ENCODE results near the gene ATP13A5.

The ATP13A5 gene

DNA sequence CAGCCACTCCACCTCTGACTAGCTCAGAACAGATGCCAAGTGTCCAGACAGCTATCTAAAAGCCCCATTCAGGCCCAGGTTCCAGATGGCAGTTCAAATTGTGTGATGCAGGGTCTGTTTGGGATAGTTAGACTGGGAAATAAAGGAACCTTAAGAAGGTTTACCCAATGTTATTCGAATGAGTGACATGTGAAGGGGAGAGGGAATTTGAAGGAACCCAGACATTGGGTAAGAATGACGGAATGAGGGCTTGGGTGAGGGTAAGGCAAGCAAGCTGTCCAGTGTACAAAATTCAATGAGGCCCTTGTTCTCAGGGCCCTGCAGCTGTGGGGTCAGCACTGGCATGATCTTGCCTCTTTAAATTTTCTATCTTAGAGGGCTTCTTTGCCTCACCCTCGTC, 34.1 kb downstream of the ATP13A5 start:
- no peak for DNase-seq

DNA sequence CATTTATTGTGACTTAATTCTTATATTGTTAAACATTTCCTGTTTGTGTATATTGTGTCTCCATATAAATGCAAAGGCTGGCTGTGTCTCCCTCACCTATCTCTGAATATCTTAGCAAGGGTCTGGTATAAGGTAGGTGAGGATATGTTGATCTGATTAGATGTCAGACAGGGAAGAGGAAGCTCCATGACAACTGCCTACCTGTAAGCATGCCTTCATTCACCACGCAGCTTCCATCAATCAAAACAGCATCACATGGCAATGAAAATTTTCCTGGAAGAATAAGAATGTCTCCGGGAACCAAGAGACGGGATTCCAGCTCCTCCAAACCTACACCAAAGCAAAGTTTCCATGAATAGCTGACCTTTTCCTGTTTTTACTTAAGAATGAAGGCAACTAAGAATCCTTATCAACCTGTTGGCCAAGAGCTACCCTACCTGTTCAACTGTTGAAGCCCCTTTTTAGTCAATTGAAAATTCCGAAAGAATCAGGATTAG, 34.8 kb downstream of the ATP13A5 start:
- DNase-seq: no peak

DNA sequence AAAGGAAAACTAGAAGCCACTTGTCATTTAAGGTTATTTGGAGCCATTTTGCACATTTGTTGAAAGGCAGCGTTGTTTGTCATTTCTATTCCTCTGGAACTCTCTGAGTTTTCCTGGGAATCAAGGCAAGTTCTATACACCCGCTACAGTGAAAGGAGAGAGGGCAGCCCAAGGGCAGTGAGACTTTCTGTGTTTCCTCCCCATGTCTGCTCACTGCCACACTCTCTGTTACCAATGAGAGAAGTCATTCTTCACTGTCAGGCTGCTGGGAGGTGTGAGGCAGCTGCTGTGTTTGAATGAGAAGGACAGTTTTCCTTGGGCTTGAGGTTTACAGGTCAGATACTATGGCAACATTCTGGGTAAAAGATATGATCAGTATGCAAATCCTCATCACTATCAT, 36.0 kb downstream of the ATP13A5 start:
- DNase-seq: no peak

DNA sequence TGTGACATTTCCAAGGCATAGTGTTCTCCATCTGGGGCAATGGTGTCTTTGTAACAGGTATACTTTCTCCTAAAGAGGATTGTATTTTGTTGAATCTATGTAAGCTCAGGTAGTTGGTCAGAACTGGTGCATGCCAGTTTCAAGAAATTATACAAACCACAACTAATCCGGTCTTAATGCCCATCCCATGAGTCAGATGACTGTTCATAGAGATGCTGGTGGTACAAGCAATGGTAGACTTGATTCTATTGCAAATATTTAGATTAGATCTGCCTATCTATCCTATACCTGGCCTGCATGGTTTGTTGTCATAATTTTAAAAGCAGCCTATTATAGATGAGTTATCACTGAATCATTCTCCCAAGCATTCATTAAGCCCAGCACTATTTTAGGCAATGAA, 43.5 kb downstream of the ATP13A5 start:
- no peak for DNase-seq

DNA sequence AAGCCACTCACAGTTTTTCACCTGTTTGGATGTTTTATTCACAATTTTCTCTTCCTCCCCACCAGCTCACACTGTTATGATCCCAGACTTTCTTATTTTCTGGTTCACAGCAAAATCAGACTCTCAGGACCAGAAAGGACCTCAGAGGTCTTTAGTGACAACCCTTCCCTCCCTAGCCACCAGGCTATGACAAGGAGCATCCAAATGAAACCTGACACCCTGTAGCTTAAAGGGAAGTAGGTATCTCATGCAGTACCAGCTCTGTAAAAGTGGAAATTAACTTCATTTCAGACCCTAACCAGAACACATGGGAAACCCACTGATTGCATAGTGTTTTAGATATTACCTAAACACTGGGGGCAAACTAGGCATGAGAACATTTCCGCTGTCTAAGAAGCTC, 45.3 kb downstream of the ATP13A5 start:
- no peak for DNase-seq

DNA sequence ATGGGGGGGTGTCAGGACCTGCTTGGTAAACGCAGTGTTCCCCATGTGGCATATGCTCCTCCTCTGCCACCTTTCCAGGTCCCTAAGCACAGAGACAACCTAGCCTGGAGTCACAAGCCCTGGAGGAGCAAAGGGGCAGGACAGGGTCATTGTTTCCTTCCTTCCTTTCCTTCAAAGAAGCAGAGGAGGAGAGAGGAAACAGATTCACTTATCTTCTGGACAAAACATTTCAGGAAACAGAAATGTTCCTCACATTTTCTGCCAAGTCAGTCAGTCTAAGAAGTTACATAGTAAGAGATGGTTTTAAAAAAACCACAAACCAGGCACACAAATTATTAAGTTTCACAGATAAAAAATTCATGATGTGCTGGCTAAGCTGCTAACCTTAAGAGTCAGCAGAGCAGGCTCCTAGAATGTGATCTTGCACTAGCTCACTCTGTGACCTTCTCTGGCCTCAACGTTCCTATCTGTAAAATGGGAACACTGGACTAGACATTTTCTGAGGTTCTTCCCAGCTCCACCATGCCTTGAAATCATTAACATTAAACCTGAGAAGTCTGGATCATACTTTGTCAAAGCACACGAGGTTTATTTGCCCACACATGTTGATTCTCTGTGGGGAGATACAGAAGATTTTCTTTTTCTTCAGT, 47.9 kb downstream of the ATP13A5 start:
- DNase-seq: no peak

DNA sequence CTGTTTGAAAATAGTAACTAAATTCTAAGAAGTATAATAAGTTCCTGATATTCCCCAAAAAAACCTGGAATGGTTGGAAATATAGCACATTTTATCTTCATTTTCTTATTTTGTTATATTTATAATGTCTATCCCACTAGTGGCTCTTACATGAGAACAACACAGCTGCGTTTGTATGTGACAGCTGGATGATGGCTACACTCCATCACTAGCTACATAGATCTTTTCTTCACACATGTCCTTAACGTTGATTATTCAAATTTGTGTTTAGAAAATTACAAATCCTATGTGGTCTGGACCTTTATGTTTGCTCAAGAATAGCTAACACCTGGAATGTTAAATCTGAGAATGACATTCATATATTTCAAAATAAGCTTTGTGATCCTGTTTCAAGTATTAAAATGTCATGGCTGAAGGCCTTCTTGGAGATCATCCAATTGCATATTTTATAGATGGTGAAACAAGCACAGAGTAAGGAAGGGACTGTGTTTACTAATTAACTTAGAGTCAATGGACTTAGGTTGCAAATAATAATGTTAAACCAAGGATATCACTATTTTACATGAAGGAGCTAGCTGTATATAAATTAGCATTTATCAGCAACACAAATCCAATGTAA, 60.8 kb downstream of the ATP13A5 start:
- DNase-seq: no peak

DNA sequence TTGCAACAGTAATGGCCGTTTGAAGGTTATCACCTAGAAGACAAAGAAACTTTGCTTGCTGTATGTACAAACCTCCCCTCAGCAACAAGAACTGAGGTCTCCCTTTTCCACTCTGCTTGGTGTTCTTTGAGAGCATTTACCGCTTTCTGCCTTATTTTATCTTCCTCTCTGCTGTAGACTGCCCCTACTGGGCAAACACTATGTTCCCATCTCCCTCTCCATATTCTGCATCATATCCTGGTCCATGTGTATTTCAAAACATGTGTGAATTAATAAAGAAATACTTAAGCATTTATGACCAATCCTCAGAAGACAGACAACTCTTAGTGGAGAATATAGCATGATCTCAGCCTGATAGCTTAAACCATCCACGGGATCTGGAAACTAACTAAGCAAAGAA, 64.4 kb downstream of the ATP13A5 start:
- no peak for DNase-seq

DNA sequence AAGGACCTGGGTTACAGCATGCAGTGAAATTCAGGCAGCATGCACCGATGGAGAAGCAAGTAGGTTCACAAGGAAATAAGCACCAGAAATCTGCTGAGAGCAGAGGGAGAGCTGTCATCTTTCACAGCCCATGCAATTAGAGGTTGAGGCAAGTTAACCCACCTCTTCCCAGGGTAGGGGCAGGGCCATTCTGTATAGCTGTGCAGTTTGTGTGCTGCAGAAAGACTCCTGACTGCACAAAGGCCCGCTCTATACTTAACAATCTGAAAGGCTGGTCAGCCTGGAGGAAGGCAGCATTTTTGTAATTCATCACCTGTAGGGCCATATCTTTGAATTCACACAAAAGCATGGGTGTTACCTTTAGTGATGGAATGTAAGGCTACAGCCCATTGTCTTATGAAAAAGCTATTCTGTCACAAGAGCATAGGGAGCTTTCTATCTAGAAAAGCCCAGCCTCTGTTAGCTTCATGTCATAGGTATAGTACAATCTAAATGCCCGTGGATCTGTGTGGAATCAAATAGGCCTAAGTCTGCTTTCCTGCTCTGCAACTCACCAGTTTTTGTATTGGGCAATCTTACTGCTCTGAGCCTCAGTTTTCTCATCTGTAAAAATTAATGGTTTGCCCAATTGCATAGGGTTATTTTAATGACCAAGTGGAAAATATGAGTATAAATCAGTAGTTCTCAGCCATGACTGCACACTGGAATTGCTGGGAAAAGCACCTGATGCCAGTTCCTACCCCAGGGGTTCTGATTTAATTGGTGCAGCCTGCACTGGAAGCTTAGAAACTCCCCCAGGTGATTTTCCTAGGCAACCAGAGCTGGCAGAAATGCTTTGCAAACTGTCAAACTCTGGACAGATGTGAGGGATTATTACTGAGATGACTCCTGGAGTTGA, 65.2 kb downstream of the ATP13A5 start:
- DNase-seq: no peak

DNA sequence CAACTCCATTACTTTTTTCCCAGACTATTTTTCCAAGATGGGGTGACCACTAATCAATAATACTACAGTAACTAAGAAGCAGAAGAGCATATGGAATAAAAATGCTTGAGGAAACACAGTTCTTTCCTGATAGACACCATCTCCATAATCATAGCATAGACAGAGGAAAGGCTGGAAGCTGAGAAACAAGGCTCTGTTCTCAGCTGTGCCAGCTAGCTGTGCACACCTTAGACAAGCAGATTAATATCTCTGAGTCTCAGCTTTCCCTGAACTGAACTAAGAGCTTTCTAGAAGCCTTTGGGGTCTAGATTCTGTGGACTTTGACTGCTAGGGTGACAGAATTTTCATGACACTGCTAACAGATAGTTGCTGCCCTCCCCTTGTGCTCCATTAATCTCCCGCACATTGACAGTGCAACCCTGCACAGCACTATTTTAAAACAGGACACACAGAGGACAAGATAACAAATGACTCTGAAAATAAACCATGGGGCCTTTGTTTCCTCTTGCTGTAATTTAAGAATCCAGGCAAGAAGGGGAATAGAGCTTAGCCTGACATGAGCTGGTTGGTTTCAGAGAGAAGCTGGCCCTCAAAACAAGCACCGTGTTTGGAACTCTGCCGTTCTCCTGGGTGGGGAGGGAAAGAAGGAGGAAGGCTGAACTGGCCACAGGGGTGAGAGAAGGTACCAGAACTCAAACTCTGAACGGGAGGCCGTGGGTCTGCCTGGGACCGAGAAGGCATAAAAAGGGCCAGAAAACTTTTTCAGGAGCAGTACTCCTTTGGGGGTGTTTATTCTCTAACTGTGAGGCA, 67.4 kb downstream of the ATP13A5 start:
- DNase-seq: no peak

DNA sequence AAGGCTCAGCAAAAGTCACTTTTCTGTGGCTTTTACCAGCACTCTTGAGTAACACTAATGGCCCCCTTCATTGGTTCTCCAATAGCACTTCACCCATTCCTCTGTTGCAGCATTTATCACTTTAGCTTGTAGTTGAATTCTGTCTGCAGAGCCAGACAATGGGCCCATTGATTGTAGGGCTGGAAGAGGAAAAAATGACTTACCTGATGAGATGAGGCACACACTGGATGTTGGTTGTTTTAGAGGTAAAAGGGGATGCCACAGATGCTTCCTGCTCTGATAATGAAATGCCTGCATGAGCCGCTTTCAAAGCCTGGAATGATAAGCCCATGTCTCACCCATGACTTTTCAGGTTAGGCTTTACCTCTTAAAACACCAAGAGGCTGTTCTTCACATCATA, 73.2 kb downstream of the ATP13A5 start:
- DNase-seq: no peak

DNA sequence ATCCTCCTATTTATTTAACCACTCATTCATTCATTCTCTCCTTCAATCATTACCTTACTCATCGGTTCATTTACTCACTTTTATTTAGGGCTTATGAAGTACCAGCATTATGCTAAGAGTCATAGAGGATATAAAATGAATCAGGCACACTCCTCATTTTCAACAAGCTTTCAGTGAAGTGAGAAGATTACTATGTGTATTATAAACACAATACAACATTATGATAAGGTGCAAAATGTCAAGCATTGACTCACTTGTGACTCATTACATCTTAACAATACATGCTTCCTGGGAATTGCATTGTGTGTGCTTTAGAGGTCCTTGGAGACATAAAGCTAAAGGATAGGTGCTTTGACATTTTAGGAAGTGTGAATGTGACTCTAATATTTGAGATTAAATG, 77.1 kb downstream of the ATP13A5 start:
- DNase-seq: no peak

DNA sequence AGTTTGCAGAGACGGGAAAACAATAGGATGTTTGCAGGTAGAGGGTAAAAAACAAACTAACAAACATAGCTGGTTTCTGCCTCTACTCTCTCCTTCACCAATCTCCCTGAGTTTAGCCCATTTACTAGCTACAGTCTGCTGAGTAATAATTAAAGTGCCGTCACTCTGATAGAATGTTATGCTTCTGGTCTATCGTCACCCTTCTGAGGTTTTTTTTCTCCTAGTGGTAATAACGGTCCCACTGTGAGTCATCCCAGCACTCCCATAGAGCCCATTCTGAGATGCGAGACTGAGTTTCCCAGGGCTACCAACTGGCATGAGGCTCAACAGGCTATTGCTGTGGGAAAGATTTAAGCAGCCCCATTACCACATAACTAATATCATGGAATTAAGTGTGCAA, 81.1 kb downstream of the ATP13A5 start:
- no peak for DNase-seq

DNA sequence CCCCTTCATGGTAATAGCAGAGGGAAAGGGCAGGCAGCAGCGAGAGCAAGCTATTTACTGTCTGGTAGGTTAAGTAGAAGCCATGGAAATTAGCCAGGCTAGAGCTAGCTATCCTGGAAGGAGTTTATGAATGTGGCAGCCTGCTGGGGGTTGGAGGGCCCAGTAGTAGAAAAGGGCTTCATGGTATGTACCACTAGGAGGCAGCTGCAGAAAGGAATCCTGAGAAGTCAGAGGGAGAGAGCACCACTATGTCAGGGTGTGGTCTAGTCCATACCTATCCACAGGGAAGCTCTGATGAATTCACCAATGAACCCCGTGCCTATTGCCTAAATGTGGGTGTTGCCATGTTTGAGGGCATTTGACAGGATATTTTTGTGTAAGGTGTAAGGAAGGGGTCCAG, 82.6 kb downstream of the ATP13A5 start:
- no peak for DNase-seq

DNA sequence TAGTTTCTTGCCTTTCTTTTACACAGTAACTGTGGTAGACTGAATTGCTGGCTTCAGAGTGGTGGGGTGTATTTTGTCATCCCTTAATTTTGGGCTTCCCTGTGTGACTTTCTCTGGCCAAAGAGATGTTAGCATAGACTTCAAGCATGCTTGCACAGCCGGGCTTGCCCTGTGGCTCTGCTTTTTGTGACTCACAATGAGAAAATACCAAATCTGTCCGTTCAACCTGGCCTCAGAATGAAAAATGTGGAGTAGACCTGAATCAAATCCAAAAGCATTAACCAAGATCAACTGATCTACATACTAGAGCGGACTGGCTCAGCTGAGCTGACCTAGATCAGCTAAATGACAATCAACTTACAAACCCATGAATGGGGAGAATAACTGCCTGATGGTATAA, 86.2 kb downstream of the ATP13A5 start:
- DNase-seq: no peak

DNA sequence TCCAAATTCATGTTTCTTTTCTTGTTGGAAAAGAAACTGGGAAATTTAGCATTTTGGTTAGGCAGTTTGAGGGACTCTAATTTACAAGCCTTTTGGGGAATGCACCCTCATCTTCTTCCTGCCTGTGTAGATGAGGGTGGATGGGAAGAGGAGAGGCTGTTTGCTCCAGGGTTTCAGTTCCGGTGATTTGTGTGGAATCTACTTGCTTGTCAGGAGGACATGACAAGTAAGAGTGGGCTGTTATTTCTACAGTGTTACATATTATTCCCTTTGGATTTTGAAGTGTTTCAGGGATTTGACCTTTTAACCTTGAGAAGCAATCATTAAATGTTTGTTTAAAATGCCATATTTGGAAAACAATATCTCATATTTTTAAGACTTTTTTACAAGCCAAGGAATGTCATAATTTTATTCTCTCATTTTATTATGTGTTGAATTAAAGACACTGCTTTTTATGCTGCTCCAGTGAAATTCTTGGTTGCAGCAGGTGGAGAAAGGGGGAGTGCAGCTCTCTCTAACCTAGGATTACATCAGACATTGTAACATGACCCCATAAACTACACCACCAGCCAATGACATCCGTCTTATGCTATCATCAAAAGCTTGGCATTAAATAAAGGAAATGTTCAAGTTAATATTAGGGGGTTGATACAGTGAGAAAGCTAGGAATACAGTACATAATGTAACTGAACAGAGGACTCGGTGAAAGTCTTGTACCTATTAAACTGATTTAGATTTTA, 107.3 kb downstream of the ATP13A5 start:
- no peak for DNase-seq

DNA sequence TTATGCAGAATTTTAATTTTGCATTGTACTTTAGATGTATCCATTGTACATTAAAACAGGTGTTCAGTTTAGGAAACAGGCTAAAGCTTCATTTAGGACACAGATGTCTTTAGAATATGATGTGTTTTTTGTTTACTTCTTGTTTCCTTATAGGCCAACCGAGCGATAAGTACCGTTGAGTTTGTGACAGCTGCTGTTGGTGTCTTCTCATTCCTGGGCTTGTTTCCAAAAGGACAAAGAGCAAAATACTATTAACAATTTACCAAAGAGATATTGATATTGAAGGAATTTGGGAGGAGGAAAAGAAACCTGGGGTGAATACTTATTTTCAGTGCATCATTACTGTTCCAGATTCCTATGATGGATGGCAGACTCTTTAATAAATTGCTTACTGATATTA, 108.1 kb downstream of the ATP13A5 start:
- no peak for DNase-seq

DNA sequence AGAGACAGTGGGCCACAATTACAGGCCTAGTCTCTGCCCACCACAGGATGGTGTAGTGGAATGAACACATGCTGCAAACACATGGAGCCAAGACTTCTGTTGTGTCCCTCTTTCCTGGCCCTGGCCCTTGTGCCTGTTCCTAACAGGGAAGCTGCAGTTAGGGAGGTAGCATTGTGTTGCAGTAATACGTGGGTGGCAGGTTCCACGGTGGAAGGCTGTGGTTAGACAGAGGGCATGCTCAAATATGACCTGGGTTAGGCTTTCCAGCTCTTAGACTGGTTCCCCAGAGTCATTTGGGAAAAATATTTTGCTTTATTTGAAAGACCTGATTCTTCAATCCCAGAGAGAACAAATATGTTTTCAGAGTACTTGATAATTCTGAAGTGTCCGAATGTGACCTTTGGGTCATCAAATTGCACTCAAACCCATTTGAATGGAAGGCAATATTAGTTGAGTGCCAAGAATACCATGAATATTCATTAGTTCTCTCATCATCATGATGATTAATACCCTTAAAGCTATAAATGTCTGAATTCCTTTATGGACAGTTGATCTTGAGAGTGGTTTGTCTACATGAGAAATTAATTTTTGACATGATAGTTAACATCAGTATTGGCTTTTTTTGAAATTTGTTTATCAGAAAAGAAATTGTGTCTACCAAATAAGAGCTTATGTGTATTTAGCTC, 109.1 kb downstream of the ATP13A5 start:
- DNase-seq: no peak

DNA sequence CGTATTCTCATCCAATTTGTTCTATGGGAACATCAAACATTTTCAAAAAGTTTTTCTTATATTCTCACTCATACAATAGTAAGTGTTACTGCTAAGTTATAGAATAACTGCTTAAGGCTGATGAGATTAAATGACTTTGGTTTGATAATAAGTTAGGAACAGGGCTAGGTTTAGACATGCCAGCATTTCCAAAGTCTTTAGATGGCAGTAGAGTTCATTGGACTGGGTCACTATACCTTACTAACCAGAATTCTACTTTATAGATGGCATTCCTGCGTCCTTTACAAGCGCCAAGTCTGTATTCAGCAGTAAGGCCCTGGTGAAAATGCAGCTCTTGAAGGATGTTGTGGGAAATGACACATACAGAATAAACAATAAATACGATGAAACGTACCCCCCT, 115.8 kb downstream of the ATP13A5 start:
- DNase-seq: no peak

DNA sequence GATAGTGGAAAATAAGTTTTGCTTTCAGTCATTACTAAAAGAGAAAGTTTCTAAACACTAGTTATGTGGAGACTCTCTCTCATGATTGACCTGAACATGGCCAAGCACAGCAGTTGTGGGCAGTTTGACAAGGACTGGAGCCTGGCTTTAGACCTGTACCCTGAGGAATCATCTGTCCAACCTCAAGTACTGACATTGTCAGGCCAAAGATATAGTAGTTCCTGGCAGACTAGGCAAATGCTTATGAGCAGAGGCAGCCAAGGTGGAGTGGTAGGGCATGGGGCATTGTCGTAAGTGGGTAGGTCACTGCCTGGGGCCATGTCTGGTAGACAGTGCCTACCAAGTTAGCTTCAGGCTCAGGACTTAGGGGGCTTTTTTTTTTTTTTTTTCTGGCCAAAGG, 116.6 kb downstream of the ATP13A5 start:
- DNase-seq: no peak

DNA sequence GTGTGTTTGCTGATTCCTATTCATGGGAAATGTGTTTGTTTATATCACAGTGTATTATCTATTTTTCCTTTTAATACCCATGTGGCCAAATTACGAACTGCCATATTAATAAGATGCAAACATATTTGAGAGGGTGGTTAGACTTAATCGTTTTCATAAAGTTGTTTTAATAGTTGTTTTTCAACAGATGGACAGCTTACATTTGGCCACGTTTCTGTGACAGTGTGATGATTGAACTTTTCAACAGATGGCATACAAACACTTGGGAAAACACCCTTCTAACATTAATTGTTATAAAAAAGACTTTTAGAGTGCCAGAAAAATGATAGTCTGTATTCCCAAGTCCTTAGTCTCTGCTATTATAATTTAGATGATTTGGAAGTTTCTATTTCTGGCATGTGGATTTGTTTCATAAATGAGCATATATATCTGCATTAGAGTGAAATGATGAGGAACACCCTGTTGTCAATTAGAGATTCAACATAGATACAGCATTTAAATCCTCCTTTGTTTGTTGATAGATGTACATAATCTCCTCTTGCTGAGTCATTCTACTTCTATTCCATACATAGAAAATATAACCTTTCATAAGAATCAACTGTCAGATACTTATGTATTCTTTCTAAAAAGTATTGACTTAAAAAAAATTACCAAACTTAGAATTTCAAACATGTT, 124.4 kb downstream of the ATP13A5 start:
- DNase-seq: no peak

Data from stimulated activated CD4-positive, alpha-beta T cell treated with anti-CD3 and anti-CD28 coated beads, Interleukin-2, amount 100 ng/mL, for 48 hours (primary cell).